HepG2 (cell line): Measurements from ENCODE around the gene PFN4. TPM values are rescaled to one million over a fixed set of nuclear protein-coding genes. Genes with fewer than 3 reads are reported as not detected.

Source experiments
- EP300 ChIP-seq, 3 experiments: sonication (generic) in 1 of 3; formaldehyde crosslinking in 1 of 3; IDR thresholded peaks; 2 replicates each; pipeline versions ENCODE4 v1.5.1 to v1.6.1; 2011 to 2020; ENCODE audit warnings: low read depth in 2 of 3, low read length in 2 of 3, borderline replicate concordance in 1 of 3, improper control_type of control experiment in 1 of 3, mild to moderate bottlenecking in 1 of 3, missing genetic modification reagents in 1 of 3, moderate library complexity in 1 of 3
- GATA4 ChIP-seq: sonication (generic); IDR thresholded peaks from 2 replicates; pipeline ENCODE4 v1.6.1; 2016; ENCODE audit warnings: antibody characterized with exemption, low read depth, borderline replicate concordance
- JARID2 ChIP-seq: sonication (generic); formaldehyde crosslinking; IDR thresholded peaks from 2 replicates; pipeline ENCODE4 v1.8.1; 2023; ENCODE audit warnings: missing genetic modification reagents, inconsistent platforms; ENCODE audit not compliant: insufficient replicate concordance
- JUNB ChIP-seq: sonication (generic); formaldehyde crosslinking; IDR thresholded peaks from 2 replicates; pipeline ENCODE4 v1.8.0; 2022; ENCODE audit warnings: missing genetic modification reagents, mild to moderate bottlenecking, borderline replicate concordance
- MTF1 ChIP-seq: sonication (generic); formaldehyde crosslinking; IDR thresholded peaks from 2 replicates; pipeline ENCODE4 v1.5.0; 2020; ENCODE audit warnings: missing genetic modification reagents
- NONO ChIP-seq, 2 experiments: fragments of 450-650 bp in 1 of 2; sonication (generic) in 1 of 2; formaldehyde crosslinking in 1 of 2; IDR thresholded peaks in 1 of 2; conservative IDR thresholded peaks in 1 of 2; 2 replicates each; pipeline versions ENCODE4 v1.6.1 to v1.8.0; 2017 to 2022; ENCODE audit warnings: mild to moderate bottlenecking in 1 of 2, missing genetic modification reagents in 1 of 2, moderate library complexity in 1 of 2
- PHF20 ChIP-seq: sonication (generic); formaldehyde crosslinking; IDR thresholded peaks from 2 replicates; pipeline ENCODE4 v1.5.0; 2020; ENCODE audit warnings: mild to moderate bottlenecking, missing genetic modification reagents
- TEAD2 ChIP-seq: sonication (generic); formaldehyde crosslinking; IDR thresholded peaks from 2 replicates; pipeline ENCODE4 v1.9.0; 2021; ENCODE audit warnings: missing genetic modification reagents
- TERF1 ChIP-seq: sonication (generic); formaldehyde crosslinking; IDR thresholded peaks from 2 replicates; pipeline ENCODE4 v1.8.0; 2022; ENCODE audit warnings: mild to moderate bottlenecking, missing genetic modification reagents, moderate library complexity
- ZBTB46 ChIP-seq: sonication (generic); formaldehyde crosslinking; IDR thresholded peaks from 2 replicates; pipeline ENCODE4 v1.4.0; 2020; ENCODE audit warnings: mild to moderate bottlenecking, missing genetic modification reagents, borderline replicate concordance
- ZNF124 ChIP-seq: sonication (generic); formaldehyde crosslinking; IDR thresholded peaks from 2 replicates; pipeline ENCODE4 v1.4.0; 2020; ENCODE audit warnings: missing genetic modification reagents
- ZNF296 ChIP-seq: sonication (generic); formaldehyde crosslinking; conservative IDR thresholded peaks from 2 replicates; pipeline ENCODE4 v1.5.0; 2020; ENCODE audit warnings: mild to moderate bottlenecking, missing genetic modification reagents
- ZNF432 ChIP-seq: sonication (generic); formaldehyde crosslinking; IDR thresholded peaks from 2 replicates; pipeline ENCODE4 v1.5.0; 2020; ENCODE audit warnings: missing genetic modification reagents, mild to moderate bottlenecking, borderline replicate concordance
- ZNF629 ChIP-seq: sonication (generic); formaldehyde crosslinking; conservative IDR thresholded peaks from 2 replicates; pipeline ENCODE4 v1.5.0; 2020; ENCODE audit warnings: missing genetic modification reagents
- polyA plus RNA-seq, 8 experiments: library from polyadenylated mRNA; depleted of rRNA in 3 of 8; stranded (reverse) in 7 of 8; unstranded in 1 of 8; fragments of >200 nt; fragmentation: Illumina TruSeq in 4 of 8; extraction: Trizol in 4 of 8; gene quantifications; 2 replicates each; pipeline versions ENCODE4 v1.2.1 to v1.2.3, GENCODE V29; 2011 to 2016; ENCODE audit warnings: low read depth in 4 of 8, missing spikeins in 1 of 8, mixed read lengths in 1 of 8; ENCODE audit not compliant: insufficient read depth in 1 of 8
- total RNA-seq, 5 experiments: library from RNA; depleted of rRNA; stranded (reverse); fragments of >200 nt; fragmentation: Illumina TruSeq; extraction: Trizol; gene quantifications; 2 replicates each; pipeline ENCODE4 v1.2.3, GENCODE V29; 2016; ENCODE audit warnings: low read depth in 1 of 5
- TF ChIP-seq, protein P1 (sequence below), 2 experiments: fragments of 450-650 bp in 1 of 2; sonication (generic) in 1 of 2; formaldehyde crosslinking; IDR thresholded peaks; 2 replicates each; pipeline versions ENCODE4 v1.5.0 to v1.8.0; 2020 to 2022; ENCODE audit warnings: mild to moderate bottlenecking in 1 of 2, missing genetic modification reagents in 1 of 2
- TF ChIP-seq, protein P2 (sequence below): sonication (generic); formaldehyde crosslinking; IDR thresholded peaks from 2 replicates; pipeline ENCODE4 v1.8.1; 2023; ENCODE audit warnings: mild to moderate bottlenecking, missing genetic modification reagents
- TF ChIP-seq, protein P3 (sequence below): sonication (generic); formaldehyde crosslinking; IDR thresholded peaks from 2 replicates; pipeline ENCODE4 v1.9.0; 2021; ENCODE audit warnings: missing genetic modification reagents, mild to moderate bottlenecking, borderline replicate concordance
- TF ChIP-seq, protein P4 (sequence below): sonication (generic); formaldehyde crosslinking; IDR thresholded peaks from 2 replicates; pipeline ENCODE4 v1.8.0; 2022; ENCODE audit warnings: mild to moderate bottlenecking, missing genetic modification reagents, moderate library complexity

PFN4 gene
- total and polyA plus RNA-seq, 2 of the 13 experiments (the other 11 are each of a cell fraction or from before 2014, with no cell fraction given), result 0.12 to 0.20 TPM

GRCh38 chr2:24075915-24076848 lies 47.0 kb downstream of the PFN4 start, which contains the start of gene SF3B6 (continued):
- TF ChIP-seq, protein P1, sequence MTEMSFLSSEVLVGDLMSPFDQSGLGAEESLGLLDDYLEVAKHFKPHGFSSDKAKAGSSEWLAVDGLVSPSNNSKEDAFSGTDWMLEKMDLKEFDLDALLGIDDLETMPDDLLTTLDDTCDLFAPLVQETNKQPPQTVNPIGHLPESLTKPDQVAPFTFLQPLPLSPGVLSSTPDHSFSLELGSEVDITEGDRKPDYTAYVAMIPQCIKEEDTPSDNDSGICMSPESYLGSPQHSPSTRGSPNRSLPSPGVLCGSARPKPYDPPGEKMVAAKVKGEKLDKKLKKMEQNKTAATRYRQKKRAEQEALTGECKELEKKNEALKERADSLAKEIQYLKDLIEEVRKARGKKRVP (CRISPR knock-in tag; IDR thresholded peaks at IDR 0.05), result peak in 1 of 2 experiments; percentile 57; a peak in 1 of 4 replicates
- TF ChIP-seq, protein P2, sequence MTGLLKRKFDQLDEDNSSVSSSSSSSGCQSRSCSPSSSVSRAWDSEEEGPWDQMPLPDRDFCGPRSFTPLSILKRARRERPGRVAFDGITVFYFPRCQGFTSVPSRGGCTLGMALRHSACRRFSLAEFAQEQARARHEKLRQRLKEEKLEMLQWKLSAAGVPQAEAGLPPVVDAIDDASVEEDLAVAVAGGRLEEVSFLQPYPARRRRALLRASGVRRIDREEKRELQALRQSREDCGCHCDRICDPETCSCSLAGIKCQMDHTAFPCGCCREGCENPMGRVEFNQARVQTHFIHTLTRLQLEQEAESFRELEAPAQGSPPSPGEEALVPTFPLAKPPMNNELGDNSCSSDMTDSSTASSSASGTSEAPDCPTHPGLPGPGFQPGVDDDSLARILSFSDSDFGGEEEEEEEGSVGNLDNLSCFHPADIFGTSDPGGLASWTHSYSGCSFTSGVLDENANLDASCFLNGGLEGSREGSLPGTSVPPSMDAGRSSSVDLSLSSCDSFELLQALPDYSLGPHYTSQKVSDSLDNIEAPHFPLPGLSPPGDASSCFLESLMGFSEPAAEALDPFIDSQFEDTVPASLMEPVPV (CRISPR knock-in tag), result peak; percentile 93
- no peak for TF ChIP-seq JUNB
- TF ChIP-seq JARID2, result peak; percentile 61
- peak; percentile 50; the same call in 1 of the 2 replicates for TF ChIP-seq ZNF629
- TF ChIP-seq PHF20 (CRISPR knock-in tag), result peak; percentile 99
- TF ChIP-seq TEAD2, result no peak
- TF ChIP-seq EP300 (IDR thresholded peaks at IDR 0.05; ENCODE audit: low read depth in 2 of 2, low read length in 2 of 2), result peak; percentile 17 to 78; a peak in 2 of 4 replicates
- TF ChIP-seq EP300 (CRISPR knock-in tag; IDR thresholded peaks at IDR 0.05; ENCODE audit: borderline replicate concordance), result 0 out of 2 replicates have a peak, but pooled peaks have one; percentile 63
- TF ChIP-seq NONO (IDR thresholded peaks at IDR 0.05), result no peak
- TF ChIP-seq NONO (CRISPR knock-in tag; conservative IDR thresholded peaks at IDR 0.05), result peak; percentile 98
- no peak; the same call in 1 of the 2 replicates for TF ChIP-seq ZNF296
- TF ChIP-seq, protein P3, sequence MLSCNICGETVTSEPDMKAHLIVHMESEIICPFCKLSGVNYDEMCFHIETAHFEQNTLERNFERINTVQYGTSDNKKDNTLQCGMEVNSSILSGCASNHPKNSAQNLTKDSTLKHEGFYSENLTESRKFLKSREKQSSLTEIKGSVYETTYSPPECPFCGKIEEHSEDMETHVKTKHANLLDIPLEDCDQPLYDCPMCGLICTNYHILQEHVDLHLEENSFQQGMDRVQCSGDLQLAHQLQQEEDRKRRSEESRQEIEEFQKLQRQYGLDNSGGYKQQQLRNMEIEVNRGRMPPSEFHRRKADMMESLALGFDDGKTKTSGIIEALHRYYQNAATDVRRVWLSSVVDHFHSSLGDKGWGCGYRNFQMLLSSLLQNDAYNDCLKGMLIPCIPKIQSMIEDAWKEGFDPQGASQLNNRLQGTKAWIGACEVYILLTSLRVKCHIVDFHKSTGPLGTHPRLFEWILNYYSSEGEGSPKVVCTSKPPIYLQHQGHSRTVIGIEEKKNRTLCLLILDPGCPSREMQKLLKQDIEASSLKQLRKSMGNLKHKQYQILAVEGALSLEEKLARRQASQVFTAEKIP (CRISPR knock-in tag), result no peak
- peak; percentile 88; the same call in 1 of the 2 replicates for TF ChIP-seq ZNF124 (CRISPR knock-in tag)
- 0 out of 2 replicates have a peak, but pooled peaks have one; percentile 26 for TF ChIP-seq ZBTB46
- TF ChIP-seq MTF1 (CRISPR knock-in tag), result no peak
- TF ChIP-seq GATA4, result peak; percentile 64; the same call in 1 of the 2 replicates
- no peak for TF ChIP-seq TERF1 (CRISPR knock-in tag)
- no peak for TF ChIP-seq ZNF432 (CRISPR knock-in tag)
- TF ChIP-seq, protein P4, sequence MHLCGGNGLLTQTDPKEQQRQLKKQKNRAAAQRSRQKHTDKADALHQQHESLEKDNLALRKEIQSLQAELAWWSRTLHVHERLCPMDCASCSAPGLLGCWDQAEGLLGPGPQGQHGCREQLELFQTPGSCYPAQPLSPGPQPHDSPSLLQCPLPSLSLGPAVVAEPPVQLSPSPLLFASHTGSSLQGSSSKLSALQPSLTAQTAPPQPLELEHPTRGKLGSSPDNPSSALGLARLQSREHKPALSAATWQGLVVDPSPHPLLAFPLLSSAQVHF (CRISPR knock-in tag), result peak; percentile 43
